ENCODE data around the gene SDC1.
"Not testable (repeated sequence)": the region's sequence is repeated elsewhere in the genome, so short reads cannot be mapped to it uniquely, and the experiment has no call there.

The SDC1 gene, protein sequence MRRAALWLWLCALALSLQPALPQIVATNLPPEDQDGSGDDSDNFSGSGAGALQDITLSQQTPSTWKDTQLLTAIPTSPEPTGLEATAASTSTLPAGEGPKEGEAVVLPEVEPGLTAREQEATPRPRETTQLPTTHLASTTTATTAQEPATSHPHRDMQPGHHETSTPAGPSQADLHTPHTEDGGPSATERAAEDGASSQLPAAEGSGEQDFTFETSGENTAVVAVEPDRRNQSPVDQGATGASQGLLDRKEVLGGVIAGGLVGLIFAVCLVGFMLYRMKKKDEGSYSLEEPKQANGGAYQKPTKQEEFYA

DNA sequence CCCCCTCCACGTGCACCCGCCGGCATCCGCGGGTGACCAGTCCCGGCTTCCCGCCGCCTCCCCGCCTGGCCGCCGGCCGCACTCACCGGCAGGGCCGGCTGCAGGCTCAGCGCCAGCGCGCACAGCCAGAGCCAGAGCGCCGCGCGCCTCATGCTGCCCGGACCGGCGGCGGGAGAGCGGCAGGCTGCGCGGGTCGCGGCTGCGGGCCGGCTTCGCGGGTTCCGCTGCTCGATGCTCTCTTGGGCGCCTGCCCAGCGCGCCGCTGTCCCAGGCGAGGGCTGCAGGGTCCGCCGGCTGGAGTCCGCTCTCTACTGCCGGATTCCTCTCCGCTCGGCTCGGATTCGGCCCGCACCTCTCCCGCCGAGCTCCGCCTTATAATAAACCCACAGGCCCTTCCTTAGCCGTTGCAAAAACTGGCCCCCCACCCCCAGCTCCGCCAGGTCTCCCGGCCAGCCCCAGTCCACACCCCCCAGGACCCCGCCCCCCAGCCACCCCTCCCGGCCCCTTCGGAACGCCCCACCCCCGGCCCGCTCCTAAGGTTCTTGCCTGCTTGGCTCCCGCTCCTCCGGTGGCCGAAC lies at the start of gene SDC1:
TSS of gene SDC1 (minus strand) at position 415 of the 578 bp plus-strand sequence. CDS start at position 152, 263 bp downstream.
- DNase-seq: no peak

DNA sequence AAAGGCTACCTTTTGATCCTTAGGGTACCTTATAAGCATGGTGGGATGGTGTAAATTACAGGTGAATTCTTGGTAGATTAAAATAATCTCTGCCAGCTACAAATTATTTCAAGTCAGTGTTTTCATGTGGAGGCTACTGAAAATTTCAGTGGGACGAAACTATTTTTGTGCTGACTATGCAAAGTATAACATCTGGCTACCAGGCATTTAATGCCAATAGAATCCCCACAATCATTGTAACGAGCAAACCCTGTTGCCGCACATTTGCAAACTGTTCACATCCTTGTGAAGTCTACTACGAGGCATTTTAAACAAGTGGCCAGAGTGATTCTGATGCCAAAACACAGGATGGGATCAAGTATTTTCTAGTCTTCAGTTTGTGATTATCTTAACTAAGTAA lies 48.1 kb upstream of the SDC1 start:
- DNase-seq: no peak

DNA sequence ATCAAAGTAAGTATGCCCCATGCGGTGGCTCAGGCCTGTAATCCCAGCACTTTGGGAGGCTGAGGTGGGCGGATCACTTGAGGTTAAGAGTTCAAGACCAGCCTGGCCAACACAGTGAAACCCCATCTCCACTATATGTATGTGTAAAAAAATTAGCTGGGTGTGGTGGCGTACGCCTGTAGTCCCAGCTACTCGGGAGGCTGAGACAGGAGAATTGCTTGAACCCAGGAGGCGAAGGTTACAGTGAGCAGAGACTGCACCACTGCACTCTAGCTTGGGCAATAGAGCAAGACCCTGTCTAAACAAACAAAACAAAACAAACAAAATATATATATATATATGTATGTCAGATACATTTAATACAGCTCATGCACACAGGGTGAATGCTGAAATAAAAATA lies 43.4 kb upstream of the SDC1 start:
- not testable (repeated sequence) for DNase-seq

DNA sequence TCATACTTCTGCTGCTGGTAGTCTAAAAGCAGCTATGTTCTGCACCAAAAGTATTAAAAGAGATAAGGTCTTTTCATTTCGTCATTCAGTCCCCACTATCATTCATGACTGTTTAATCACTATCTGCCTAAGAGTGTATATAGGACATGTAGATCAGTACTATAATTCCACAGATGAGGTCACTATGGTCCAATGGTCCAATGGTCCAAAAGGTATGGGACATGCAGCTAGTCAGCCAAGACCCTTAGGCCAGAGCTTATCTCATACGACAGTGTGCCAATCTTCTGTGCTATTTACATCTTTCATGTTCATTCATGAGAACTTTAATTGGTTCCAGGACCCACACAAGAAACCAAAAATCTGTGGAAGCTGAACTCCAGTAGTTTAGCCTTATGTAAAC lies 42.6 kb upstream of the SDC1 start:
- no peak for DNase-seq

DNA sequence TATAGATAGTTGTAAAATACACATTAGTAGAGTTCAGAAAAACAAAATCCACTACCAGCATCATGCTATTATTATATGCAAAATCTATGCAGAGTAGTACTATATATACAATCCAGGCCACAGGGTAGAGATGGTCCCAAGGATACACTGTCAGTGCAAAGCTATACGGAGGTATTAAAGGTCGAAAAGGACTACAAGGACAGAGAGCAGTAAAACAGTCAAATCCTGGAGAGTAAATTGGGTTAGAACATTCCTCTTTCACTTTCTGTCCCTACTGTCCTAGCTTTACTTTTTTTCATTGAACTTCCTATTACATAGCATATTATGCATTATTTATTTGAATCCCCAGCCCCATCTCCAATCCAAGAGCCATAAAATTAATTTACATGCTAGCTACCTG lies 39.7 kb upstream of the SDC1 start:
- DNase-seq: no peak

DNA sequence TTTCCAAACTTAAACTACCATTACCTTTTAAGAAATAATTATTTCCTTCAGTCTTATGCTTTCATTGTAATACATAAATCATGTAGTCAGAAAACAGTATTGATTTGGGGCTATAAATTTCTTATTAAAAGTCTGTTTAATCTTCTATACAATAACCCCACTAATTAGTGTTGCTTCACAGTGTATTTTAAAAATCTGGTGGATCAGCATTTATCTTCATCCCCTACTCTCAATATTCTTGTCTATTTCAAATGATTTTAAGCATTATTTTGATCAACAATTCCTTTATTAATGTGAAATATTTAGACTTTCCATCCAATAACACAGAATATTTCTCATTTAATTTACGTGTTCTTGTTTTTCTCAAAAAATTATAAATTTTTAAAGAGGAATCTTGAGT lies 32.5 kb upstream of the SDC1 start:
- DNase-seq: no peak

DNA sequence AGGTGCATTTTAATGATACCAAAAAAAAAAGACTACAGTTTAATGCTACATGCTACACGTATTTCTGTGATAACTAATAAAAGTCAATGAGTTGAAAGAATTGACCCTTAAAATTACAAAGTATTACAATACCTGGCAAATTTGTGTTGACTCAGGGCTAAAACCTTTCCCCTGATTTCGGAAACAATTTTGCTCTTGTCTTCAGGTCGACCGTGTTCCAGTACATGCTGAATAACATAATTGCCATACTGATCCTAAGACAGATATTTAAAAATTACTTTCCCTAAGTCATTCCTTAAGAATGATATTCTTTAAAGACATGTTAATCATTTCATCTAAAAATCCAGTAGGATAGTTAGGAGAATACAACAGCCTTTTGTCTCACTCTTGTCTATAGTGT lies 29.8 kb upstream of the SDC1 start:
- DNase-seq: no peak

DNA sequence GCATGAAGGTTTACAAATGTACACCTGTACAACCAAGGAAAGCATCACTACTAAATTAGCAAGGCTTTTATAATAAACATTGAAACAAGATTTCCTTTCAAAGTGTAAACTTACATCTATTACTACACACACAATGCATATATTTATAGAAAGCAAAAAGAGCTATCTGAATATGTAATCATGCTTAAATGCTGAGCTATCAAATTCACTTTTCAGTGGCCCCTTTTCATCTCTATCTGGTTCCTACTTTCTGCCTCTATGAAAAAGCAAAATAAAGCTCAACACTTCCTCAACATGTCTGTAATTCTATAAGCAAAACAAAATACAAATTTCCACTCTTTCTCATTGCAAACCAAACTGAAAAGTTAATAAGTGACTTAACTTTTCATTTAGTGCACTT lies 25.5 kb upstream of the SDC1 start:
- no peak for DNase-seq

DNA sequence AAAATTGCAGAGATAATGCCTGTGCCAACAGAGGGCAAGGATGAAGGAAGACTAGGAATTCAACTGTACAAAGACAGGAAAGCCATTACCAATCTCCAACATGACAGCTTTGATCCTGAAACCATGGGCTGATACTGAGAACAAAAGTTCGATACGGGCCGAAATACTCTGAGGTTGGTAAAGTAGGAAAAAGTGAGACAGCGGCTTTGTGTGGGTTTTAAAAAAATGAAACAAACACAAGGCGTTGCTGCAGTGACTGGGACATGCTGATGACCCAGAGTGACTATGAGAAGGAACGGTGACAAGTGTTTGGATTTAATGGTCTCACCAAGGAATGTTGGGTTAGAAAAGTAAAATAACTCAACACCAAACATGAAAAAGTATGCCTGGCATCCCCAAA lies 24.2 kb upstream of the SDC1 start:
- DNase-seq: no peak

DNA sequence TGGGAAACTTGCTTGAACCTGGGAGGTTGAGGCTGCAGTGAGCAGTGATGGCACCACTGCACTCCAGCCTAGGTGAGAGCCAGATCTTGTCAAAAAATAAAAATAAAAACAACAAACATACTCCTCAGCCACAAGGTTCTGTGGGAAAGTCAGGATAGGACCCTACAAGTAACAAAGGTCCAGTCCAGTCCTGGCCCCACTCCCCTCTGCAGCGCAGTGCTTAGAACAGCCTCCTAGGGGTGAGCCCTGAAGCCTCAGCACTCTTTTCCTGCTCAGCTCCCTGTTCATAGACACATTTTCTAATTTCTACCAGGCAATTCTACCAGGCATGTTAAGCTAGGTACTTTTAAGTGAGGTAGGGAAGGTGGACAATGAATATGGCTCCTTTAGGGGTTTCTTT lies 22.2 kb upstream of the SDC1 start:
- DNase-seq: peak in 1 of 6 experiments; percentile 5

DNA sequence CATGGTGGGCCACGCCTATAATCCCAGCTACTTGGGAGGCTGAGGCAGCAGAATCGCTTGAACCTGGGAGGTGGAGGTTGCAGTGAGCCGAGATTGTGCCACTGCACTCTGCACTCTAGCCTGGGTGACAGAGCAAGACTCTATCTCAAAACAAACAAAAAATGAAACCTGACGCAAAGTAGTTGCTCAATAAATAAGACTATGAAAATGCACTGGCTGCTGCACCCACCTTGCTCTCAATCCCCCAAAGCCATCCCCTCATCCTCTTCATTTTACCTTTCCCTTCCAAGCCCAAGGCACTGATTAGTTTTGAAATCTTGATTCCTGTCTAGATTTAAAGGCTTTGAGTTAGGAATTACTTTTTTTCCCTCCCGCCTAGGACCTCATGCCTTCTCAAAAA lies 18.7 kb upstream of the SDC1 start:
- DNase-seq: not testable (repeated sequence)

DNA sequence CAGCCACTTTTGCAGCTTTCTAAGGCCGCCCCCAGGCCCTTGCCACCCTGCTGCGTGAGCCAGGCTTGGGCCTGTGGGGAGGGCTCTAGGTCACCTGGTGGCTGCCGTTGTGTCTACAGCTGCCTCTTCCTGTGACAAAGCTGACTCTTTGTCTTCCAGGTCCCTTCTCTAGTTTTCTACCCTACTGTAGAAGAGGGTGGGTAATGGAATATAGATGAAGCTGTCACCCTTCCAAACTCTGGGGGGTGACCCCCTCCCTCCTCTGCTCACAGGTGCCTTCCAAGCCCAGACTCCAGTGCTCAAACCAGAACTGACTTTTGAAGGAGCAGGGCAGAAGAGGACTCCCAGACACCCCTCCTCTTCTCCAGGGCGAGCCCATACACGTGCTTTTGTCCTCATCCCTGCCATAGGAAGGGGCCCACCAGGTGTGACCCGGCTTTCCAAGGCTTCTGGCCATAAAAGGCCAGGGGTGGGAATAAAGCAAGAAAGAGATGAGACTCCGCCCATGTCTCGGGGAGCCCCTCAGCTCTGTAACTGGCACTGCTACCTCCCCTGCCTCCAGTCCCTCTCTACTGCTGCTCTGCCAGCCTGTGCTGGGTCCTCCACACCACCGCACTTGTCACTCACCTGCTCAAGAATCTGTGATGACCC lies 17.9 kb upstream of the SDC1 start:
- no peak for DNase-seq

DNA sequence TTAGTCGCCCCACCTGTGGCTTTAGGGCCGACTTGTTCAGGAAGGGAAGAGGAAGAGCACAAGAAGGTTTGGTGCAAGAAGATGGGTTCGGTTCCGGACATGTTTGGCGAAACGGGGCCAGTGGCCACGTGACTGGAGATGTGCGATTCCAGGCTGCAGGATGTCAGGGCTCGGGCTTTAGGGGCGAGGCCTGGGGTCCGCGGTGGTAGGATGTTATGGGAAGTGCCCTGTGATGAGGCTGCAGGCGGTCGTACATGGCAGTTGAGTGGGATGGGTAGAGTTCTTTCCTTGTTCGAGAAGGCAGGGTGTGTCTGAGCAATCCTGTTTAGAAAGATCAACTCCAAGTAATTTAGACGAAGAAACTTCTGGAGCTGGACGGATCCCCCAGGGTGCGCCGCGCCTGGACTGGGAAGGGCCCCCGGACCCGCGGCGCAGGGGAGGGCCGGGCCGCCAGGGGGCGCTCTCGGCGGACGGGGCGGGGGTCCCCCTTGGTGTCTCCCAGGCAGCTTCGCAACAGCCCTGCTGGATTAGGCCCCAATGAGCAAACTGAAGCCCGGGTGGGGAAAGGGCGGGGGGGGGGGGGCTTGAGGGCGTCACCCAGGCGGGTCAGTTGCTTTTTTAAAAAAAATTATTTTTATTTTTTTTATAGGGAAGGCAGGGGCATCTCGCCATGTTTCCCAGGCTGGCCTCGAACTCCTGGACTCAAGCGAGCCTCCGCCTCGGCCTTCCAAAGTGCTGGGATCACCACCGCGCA lies 17.2 kb upstream of the SDC1 start:
- peak in 1 of 6 experiments; percentile 11 for DNase-seq

DNA sequence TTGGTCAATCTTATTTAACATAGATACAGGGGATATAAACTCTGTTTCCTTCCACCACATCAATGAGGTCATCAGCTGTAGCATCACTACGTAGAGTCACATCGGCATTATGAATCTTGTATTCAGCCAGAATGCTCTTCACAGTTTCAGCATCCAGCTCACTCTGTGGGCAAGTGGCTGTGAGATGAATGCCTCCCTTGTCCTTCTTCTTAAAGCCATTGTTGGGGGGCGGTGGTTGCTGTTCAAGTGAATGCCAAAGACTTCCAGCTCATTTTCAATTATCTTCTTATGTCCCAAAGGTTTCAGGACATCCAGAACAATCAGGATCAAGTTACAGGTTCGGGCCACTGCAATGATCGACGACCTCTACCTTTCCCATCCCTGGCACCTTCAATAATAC lies 15.4 kb upstream of the SDC1 start:
- DNase-seq: not testable (repeated sequence)

DNA sequence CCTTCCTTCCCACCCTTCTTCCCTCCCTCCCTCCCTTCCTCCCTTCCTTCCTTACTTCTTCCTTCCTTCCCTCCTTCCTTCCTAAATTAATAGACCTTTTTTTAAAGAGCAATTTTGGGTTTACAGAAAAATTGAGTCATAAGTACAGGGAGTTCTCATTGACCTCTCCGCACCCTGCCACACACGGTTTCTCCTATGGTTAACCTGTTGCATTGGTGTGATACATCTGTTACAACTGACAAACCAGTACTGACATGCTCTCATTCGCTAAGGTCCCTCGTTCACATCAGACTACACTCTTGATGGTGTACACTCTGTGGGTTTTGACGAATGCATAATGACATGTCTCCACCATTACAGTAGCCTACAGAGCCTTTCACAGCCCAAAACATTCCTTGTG lies 11.6 kb upstream of the SDC1 start:
- no peak for DNase-seq

DNA sequence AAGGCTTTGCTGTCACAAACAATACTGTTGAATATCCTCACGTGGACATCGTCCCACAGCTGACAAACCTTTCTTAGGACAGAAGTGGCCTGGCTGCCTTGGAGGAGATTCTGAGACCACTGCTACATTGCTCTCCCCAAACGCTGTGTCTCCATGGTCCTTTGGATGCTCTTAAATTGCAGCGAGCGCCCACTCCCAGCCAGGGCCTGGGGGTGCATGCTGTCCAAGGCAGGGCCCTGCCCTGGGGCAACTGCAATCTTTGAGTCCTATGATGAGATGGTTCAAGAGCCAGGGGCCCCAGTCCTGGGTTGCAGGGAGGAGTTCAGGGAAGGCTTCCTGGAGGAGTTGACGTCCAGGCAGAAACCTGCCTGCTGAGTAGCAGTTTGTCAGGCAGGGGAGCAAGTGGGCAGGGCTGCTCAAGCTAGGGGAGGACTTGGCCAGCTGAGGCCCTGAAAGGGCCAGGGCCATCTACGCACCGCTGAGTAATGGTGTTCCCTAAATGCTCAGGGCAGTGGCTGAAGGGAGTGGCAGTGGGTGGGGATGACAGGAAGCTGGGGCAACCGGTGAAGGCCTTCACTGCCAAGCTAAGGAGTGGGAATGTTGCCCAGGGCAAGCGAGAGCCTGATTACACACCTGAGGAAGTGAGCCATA lies 10.8 kb upstream of the SDC1 start:
- DNase-seq: no peak

DNA sequence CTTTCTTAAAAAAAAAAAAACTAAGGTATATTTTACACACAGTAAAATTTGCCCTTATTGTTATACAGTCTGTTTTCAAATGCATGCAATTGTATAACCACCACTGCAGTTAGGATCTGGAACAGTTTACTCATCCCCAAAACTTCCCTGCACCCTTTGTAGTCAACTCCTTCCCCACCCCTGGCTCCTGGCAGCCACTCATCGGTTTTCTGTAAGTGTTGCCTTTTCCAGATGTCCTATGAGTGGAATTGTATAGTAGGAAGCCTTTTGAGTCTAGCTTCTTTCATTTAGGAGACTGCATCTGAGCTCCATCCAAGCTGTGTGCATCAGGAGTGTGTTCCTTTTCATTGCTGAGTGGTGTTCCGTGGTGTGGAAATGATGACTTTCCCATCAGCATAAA lies 9.7 kb upstream of the SDC1 start:
- DNase-seq: not testable (repeated sequence)

DNA sequence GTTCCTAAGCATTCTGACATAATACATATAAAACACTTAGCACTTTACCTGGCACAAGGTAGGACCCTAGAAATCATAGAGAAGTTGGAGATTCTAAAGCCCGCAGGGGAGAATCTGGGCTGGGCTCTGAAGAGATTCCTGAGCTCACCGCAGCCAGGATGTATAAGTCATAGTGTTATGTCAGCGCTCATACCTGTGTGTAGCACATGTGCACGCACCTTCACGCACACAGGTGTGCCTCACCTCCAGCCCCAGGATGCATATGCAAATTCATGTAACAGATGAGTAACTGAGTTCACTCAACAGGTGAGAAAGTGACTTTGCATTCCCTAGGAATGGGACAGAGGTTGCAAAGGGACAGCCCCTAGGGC lies 7.9 kb upstream of the SDC1 start:
- no peak for DNase-seq

DNA sequence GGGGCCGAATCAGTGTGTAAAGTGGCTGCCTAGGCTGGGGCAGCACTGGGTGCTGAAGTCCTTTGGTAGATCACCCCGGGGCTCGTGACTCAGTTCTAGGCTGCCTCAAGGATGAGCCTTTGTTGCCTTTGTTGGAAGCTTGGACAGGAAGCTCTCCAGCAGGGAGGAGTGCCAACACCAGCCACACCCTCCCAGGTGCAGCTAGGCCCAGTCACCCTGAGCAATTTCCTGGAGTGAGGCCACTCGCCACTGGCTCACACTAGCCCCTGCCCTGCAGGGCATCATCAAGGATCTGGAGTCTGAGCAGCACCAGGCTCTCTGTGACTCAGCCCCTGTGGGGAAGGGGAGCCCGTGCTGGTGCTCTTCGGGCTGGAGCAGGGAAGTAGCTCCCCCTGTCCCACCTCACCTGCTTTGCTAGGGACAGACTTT lies 6.7 kb upstream of the SDC1 start:
- DNase-seq: no peak

DNA sequence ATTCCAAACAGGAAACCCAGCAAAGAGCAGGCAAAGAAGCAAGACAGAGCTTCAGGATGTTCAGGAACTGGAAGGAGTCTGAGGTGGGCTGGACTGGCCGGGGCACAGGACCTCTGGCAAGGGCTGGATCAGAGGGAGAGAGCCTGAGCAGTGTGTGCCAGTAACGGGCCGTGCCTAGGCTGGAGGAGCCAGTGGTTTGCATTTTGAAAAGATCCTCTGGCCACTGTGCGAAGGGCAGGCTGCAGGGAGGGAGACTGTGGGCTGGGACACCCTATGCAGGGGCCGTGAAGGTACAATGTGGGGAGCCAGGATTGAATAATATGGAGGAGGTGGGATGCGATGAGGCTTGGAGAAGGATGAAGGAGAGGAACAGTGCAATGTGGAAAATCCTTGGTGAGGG lies 6.2 kb upstream of the SDC1 start:
- no peak for DNase-seq

DNA sequence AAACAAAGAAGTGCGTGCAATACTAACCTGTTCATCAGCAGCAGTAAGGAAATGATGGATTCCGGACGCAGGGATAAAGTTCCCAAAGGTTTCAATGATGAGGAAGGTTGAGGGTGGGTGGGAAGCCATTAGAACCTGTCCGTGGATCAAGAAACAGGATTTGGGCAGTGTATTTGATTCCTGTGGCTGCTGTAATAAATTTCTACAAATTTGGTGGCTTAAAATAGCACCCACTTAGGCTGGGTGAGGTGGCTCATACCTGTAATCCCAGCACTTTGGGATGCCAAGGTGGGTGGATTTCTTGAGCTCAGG lies 5.1 kb upstream of the SDC1 start:
- DNase-seq: no peak

DNA sequence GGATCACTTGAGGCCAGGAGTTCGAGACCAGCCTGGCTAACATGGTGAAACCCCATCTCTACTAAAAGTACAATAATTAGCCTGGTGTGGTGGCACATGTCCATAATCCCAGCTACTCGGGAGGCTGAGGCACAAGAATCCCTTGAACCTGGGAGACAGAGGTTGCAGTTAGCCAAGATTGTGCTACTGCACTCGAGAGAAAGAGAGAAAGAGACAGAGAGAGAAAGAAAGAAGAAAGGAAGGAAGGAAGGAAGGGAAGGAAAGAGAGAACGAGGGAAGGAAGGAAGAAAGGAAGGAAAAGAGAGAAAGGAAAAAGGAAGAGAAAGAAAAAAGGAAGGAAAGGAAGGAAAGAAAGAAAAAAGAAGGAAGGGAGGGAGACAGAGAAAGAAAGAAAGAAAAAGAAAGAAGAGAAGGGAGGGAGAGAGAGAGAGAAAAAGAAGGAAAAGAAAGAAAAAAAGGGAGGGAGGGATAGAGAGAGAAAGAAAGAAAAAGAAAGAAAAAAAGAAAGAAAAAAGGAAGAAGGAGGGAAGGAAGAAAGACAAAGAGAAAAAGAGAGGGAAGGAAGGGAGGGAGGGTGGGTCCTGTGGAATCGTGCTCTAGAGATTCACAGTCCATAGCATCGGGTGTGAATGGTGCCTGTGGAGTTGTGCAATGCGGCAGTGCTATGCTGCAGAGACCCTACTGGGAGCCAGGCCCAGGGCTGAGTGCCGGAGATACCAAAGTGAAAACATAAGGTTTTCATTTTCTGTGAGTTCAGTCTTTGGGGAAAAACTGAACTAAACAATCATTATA lies 4.6 kb upstream of the SDC1 start:
- no peak for DNase-seq

Measured in stimulated activated naive CD4-positive, alpha-beta T cell (primary cell).